Measurements from ENCODE around the gene CCDC88A.
"Not testable (repeated sequence)": the region's sequence is repeated elsewhere in the genome, so short reads cannot be mapped to it uniquely, and the experiment has no call there.

The CCDC88A gene

GRCh38 chr2:55301277-55301676, 118.4 kb downstream of the CCDC88A start:
- no peak for DNase-seq

GRCh38 chr2:55296393-55296792, 123.3 kb downstream of the CCDC88A start:
- DNase-seq = no peak

GRCh38 chr2:55283083-55283482, 136.6 kb downstream of the CCDC88A start:
- no peak for DNase-seq

GRCh38 chr2:55282110-55282917, 137.3 kb downstream of the CCDC88A start:
- peak; percentile 79 for DNase-seq

GRCh38 chr2:55280851-55281546, 138.7 kb downstream of the CCDC88A start:
- not testable (repeated sequence) for DNase-seq

GRCh38 chr2:55279859-55280424, 139.7 kb downstream of the CCDC88A start:
- DNase-seq = not testable (repeated sequence)

GRCh38 chr2:55279214-55279835, 140.3 kb downstream of the CCDC88A start:
- not testable (repeated sequence) for DNase-seq

- DNase-seq = no peak
Measured at GRCh38 chr2:55277310-55277709, 142.3 kb downstream of the CCDC88A start.

- DNase-seq = not testable (repeated sequence)
Measured at GRCh38 chr2:55274346-55274745, 145.3 kb downstream of the CCDC88A start.

GRCh38 chr2:55269645-55269990, 150.0 kb downstream of the CCDC88A start:
- no peak for DNase-seq

- peak; percentile 94 for DNase-seq
Measured at GRCh38 chr2:55268907-55269644, 150.6 kb downstream of the CCDC88A start, which contains the start of gene MTIF2. TSS of gene MTIF2 (minus strand) at chr2:55269231. CDS start at chr2:55263858, 5,373 bp downstream.

- DNase-seq = peak; percentile 35
Measured at GRCh38 chr2:55268288-55268906, 151.3 kb downstream of the CCDC88A start.

- DNase-seq = not testable (repeated sequence)
Measured at GRCh38 chr2:55259586-55259985, 160.1 kb downstream of the CCDC88A start.

- DNase-seq = no peak
Measured at GRCh38 chr2:55252832-55253231, 166.8 kb downstream of the CCDC88A start.

- DNase-seq = no peak
Measured at GRCh38 chr2:55247025-55247424, 172.6 kb downstream of the CCDC88A start.

GRCh38 chr2:55245411-55245810, 174.2 kb downstream of the CCDC88A start:
- no peak for DNase-seq

- DNase-seq = no peak
Measured at GRCh38 chr2:55242617-55243016, 177.0 kb downstream of the CCDC88A start.

- DNase-seq = not testable (repeated sequence)
Measured at GRCh38 chr2:55241582-55241981, 178.1 kb downstream of the CCDC88A start.

- DNase-seq = no peak
Measured at GRCh38 chr2:55239656-55240222, 179.9 kb downstream of the CCDC88A start.
